ENCODE results near the gene MTMR1. TPM values are rescaled to one million over a fixed set of nuclear protein-coding genes. Genes with fewer than 3 reads are reported as not detected.

The MTMR1 gene
- total RNA-seq, 4 donors from 2014 or later: 32.6 to 54.4 (median 38.4) TPM

DNA sequence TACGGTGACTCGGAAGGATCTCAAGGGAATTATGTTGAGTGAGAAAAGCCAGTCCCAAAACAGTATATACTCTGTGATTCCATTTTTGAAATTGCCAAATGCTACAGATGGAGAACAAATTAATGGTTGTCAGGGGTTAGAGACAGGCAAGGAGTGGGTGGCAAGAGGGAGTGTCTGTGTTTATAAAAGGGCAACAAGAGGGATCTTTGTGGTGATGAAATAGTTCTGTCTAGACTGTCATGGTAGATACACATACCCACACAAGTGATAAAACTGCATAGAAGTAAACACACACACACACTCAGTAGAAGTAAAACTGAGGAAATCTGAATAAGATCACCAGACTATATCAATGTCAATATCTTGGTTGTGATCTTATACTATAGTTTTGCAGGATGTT, 112.5 kb downstream of the MTMR1 start:
- Histone ChIP-seq H3K27ac (no peak overlapping the region), H3K9me3 (no peaks in the 10 kb centered on the region), H3K4me1 (no peaks in the 10 kb centered on the region), H3K4me3 (no peak overlapping the region), H3K36me3 (no peaks in the 10 kb centered on the region), H3K27me3 (no peaks in the 10 kb centered on the region)
- WGBS: 84% methylated on average over 2 of the region's 2 CpGs
- DNase-seq (ENCODE audit: low spot score in 2 of 2): no peak
- TF ChIP-seq CTCF (IDR thresholded peaks at IDR 0.05): no peak
- no peak for TF ChIP-seq POLR2AphosphoS5 (IDR thresholded peaks at IDR 0.05)
- no peak for TF ChIP-seq EP300 (IDR thresholded peaks at IDR 0.05)
- no peak for TF ChIP-seq POLR2A (IDR thresholded peaks at IDR 0.05)

DNA sequence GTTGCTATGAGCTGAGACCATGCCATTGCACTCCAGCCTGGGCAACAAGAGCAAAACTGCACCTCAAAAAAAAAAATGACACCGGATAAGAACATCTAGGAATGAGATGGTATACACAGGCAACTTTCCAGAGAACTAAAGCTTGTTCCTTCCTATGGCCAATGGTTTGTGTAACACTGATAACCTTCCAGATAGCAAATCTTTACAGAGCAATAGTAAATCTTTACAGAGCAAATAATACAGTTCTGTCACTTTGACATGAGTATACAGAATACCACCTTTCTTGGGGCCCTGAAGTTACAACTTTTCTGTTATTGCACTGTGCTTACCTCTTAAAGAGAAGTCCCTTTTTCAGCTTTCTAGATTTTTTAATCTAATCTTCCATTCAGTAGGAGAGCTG, 113.6 kb downstream of the MTMR1 start:
- DNase-seq (ENCODE audit: low spot score in 2 of 2): no peak
- TF ChIP-seq POLR2A (IDR thresholded peaks at IDR 0.05) (no peak), CTCF (IDR thresholded peaks at IDR 0.05) (no peak), EP300 (IDR thresholded peaks at IDR 0.05) (no peak), POLR2AphosphoS5 (IDR thresholded peaks at IDR 0.05) (no peak)
- Histone ChIP-seq H3K27ac (no peak overlapping the region), H3K4me1 (no peaks in the 10 kb centered on the region), H3K4me3 (no peak overlapping the region), H3K27me3 (no peaks in the 10 kb centered on the region), H3K9me3 (no peaks in the 10 kb centered on the region), H3K36me3 (no peaks in the 10 kb centered on the region)
- 67% methylated on average over 1 of the region's 1 CpG for WGBS

GRCh38 chrX:150813922-150814321, 120.7 kb downstream of the MTMR1 start:
- TF ChIP-seq POLR2AphosphoS5 (IDR thresholded peaks at IDR 0.05) (no peak), CTCF (IDR thresholded peaks at IDR 0.05) (no peak), EP300 (IDR thresholded peaks at IDR 0.05) (no peak), POLR2A (IDR thresholded peaks at IDR 0.05) (no peak)
- WGBS: 72% methylated on average over 5 of the region's 5 CpGs
- no peaks in the 10 kb centered on the region for H3K4me1 ChIP-seq
- H3K36me3 ChIP-seq: no peaks in the 10 kb centered on the region
- no peak overlapping the region for H3K4me3 ChIP-seq
- H3K27me3 ChIP-seq: no peaks in the 10 kb centered on the region
- DNase-seq (ENCODE audit: low spot score in 2 of 2): no peak
- no peaks in the 10 kb centered on the region for H3K9me3 ChIP-seq
- H3K27ac ChIP-seq: no peak overlapping the region

Other genes with a start within 250 kb of the MTMR1 start
- 10 to 100 TPM; 15.4 to 18.4 (median 16.7) TPM for gene MTM1, start 124.8 kb upstream of the MTMR1 start, total RNA-seq
- gene CD99L2, start 205.3 kb downstream of the MTMR1 start, total RNA-seq: 10 to 100 TPM; 12.6 to 24.5 (median 18.7) TPM